GM19099 (cell line): ENCODE data around the gene PLB1.

Experiments
- POLR2A ChIP-seq: IDR thresholded peaks from 3 replicates; pipeline ENCODE4 v1.6.1; 2011; ENCODE audit warnings: low read depth; ENCODE audit not compliant: insufficient read length; ENCODE audit errors: extremely low read depth

PLB1 gene

DNA sequence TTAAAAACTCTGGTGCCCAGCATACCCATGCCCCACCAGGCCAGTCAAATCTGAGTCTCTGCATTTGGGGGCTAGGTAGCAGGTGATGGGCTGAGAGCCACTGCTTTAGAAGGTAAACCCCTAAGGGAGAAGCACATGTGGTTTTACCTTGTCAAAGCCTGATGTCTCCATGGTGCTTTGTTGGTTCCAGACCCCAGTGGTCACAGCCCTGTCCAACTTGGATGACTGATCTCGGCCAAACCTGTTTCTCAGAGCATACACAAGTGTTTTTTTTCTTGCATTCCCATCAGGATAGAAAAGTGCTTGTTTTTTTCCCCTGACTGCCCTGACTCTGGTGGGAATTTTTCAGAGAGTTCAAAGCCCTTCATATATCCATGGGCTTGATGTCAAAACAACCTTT is 13.5 kb downstream of the PLB1 start:
- TF ChIP-seq POLR2A: no peak

DNA sequence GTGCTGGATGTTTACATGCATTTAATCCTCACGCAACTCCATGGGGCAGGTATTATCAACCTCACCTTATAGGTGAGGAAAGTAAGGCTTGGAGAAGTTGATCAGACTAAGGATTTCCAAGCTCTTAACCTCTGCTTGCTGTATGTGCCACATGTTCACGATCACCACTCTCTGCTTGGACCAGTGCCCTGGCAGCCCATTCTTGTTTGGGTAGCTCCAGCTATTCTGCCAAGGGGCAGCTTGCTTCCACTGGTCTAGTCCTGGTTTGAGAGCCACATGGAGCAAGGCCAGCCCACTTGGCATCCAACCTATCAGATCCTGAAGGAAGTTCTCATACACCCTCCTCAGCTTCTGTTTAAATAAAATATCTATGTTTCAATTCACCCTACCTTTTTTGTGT is 14.3 kb downstream of the PLB1 start:
- TF ChIP-seq POLR2A: no peak

DNA sequence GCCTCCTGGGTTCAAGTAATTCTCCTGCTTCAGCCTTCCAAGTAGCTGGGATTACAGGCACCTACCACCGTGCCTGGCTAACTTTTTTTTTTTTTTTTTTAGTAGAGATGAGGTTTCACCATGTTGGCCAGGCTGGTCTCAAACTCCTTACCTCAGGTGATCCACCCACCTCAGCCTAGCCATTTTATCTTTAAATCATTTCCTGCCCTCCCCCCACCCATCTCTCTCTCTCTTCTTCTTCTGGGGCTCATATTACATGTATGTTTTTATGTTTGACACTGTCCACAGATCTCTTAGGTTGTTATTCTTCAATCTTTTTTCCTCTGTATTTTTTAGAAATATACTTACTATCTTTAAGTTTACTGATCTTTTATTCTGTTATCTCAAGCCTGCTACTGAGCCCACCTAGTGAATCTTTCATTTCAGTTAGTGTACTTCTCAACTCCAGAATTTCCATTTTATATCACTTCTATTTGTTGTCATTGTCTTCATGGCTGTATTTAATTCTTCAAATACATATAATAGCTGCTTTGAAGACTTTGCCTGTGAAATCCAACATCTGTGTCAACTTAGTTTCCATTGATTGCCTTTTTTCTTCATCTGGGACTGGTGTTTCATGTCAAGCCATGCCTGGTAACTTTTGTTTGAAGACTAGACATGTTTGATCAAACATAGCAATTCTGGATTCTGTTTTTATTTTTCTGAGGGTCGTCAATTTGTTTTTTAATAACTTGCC is 16.2 kb downstream of the PLB1 start:
- TF ChIP-seq POLR2A: no peak

DNA sequence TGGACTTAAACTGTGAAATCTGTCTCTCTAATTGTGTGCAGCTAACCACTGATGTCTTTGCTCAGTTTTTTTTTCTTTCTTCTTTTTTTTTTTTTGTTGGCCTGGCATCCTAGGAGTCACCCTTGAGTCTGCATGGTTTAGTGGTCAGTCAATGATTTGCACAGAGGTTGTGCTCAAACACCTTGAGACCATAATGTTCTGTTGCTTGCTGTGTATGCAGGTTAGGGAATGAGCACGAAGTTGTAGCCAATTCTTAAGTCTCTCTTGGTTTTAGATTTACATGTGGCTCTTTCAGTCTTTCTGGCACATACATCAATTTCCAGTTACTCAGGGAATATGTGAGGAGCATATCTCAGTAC is 16.7 kb downstream of the PLB1 start:
- no peak for TF ChIP-seq POLR2A

DNA sequence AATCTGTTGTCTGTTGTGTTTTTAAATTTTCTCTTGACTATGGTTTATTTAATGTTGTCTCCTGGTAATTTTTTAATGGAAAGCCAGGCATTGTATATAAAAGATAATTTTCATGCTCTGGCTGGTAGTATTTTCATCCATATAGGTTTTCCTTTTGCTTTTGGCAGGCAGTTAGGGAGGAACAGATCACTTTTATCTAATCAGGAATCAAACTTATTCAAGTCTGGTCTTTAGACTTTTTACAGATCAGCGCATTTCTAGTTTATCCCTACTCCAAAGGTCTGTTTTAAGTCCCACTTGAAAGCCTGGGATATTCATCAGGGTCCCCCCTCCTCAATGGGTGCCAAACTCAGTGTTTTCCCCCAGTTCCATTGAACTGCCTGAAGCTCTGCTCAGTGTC is 17.2 kb downstream of the PLB1 start:
- TF ChIP-seq POLR2A: no peak

DNA sequence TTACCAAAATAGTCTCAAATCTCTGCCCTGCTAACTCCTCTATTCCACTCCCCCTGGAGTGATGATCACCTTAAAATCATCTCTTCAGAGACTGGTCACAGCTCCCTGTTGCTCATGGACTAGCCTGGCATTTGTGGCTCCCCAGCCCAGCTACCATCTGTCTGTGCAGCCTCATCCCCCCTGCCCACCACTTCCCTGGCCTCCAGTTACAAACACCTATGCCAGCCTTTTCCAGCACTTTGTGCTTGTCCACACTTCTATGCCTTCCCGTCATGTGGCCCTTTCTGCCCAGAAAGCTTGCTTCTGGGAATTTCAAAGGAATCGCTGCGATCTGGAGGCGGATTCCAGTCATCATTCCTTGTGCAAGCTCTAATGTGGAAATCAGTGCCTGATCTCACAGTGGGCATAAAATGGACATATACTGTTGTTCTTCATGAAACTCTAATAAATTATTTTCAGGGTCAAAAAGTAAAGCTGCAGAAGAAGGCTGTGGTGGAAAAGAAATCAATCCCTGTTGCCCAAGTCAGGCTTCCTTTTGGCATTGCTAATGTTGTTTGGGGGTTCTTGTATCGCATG is 19.4 kb downstream of the PLB1 start:
- no peak for TF ChIP-seq POLR2A

DNA sequence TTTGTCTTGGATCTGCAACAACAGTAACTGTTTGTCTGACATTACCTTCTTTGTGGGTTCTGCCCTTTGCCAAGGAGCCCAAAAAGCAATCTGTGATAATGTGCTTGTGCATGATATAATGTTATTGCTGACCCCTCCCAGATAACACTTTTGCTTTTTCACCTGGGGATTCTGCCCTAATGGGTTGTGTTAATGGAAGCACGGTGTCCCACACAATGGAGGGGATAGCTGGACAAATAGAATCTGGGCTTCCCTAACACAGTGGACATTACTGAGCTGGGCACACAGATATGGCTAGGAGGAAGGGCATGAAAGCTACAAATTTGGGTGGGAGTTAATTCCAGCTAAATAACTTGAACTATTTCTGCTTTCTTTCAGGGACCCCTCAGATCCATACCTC is 20.6 kb downstream of the PLB1 start:
- no peak for TF ChIP-seq POLR2A

DNA sequence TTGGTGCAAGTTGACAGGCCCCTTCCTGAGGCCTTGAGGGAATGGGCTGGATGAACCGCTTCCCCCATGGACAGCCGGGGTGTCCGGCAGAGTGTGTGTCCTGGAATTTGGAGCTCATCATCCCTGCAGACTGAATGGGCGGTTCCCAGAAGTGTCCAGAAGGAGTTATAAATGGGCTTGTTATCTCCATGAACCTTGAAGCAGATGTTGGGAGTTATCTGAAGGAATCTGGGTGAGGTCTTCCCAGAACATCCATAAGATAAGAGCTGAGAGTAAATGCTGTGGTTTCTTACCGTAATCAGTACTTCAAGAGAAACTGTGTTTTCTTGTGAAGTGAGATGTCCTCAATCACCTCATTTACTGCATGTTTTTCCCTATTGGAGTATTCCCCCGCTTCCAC is 21.1 kb downstream of the PLB1 start:
- TF ChIP-seq POLR2A: no peak

DNA sequence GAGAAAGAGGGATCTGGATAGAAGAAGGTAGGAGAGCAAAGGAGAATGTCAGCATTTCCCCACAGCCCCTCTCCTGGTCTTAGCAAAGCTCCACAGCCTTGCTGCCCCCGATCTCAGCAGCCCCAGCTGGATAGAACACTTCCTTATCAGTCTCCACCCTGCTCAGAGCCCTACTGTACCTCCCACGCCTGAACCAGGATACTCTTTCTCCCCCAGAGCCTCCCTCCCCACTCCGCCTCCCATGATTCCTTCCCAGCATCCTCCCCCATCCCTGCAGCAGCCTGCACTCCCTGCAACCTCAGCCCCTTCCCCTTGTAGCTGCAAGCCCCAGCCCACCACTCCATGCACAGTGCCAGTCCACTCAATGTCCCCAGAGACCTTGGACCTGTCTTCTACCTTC is 25.8 kb downstream of the PLB1 start:
- TF ChIP-seq POLR2A: no peak

DNA sequence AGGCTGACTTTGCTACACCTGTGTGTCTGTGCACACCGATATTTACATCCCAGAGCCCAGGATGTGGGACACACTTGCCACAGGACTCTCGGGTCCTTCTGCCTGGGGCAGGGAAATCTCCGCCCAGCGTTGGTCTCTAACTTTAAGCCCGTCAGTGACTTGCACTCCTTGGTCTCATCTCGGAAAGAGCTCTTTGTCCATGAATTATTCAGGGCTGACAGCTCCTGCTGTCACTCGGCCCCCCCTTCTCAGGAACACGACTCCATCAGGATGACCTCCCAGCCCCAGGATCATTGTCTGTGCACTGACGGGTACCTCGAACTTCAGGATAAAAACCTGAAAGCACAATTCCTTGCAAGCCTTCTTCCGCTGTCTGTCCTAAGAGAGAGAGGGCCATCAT is 26.6 kb downstream of the PLB1 start:
- TF ChIP-seq POLR2A: no peak

DNA sequence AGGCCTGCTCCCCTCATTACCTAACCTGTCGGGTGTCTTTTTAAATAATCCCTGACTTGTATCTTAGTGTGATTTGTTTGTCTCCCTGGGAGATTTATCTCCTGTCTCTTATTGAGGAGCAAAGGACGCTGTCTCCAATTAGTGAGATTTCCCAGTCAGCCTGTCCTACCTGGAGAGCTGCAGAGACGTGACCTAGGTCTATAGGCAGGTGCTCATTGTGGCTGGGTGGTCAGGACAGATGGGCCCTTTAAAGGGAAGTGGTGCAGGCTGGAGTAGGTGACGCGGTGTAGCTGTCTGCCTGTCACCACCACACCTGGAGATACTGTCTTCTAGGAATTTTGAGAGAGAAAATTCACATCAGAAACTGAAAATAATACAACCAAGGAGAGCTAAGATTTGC is 28.0 kb downstream of the PLB1 start:
- TF ChIP-seq POLR2A: no peak

DNA sequence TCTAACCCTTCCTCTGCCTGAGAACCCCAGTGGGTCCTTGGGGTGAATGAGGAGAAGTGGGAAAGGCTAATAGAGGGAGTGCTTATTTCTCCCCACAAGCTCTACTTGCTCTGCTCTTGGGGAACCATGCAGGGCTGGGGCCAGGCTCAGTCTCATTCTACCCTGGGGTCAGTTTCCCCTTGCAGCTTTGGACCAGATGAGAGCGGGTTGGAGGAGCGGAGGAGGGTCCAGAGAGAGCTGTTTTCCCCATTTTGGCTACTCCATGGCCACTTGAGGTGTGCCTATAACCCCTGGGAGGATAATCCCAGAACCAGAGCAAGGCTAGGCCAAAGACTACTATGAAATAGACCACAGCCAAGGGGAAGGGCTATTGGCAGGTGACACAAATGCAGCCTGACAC is 29.6 kb downstream of the PLB1 start:
- no peak for TF ChIP-seq POLR2A

DNA sequence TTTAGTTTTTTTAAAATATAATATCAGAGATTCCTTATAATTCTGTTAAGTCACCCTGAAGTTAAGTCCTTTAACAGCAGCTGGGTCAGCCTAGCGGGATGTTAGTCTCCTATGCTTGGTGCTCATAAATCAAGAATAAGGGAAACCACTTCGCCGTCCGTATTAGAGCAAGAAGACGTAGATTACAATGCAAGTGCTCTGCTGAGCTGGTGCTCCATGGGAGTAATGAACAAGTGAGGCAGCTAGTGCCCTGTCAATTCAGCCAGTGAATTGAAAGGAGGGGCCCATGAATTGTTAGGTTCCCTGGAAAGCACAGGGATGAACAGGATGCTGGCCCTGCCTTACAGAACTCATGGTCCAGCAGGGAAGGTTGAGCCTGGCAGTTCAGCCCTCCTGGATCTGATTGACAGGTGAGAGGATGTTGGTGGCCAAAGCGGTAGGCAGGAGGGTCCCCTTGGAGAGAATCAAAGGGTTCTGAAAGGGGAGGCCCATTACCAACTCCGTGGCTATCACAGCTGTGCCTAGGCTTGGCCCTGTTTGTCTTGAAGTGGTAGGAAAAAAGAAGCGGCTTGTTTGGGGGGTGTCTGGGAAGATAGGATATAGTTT is 30.8 kb downstream of the PLB1 start:
- no peak for TF ChIP-seq POLR2A

DNA sequence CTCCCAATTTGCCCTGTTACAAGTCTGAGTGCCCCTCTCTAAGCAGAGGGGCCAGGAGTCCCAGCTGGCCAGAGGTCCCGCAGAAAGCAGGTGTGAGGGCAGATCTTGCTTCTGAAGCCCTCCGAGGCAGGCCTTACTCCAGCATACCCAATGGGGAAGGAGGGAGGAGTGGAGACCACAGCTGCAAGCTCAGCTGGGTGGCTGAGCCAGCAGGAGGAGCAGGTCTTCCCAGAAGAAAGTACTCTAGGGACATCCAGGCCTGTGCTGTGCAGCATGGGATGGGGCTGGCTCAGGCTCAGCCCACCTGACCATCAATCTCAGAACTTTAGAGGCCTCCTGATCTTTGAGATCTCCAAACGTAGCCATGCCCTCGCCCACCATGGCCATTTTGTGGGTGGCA is 31.3 kb downstream of the PLB1 start:
- TF ChIP-seq POLR2A: no peak

DNA sequence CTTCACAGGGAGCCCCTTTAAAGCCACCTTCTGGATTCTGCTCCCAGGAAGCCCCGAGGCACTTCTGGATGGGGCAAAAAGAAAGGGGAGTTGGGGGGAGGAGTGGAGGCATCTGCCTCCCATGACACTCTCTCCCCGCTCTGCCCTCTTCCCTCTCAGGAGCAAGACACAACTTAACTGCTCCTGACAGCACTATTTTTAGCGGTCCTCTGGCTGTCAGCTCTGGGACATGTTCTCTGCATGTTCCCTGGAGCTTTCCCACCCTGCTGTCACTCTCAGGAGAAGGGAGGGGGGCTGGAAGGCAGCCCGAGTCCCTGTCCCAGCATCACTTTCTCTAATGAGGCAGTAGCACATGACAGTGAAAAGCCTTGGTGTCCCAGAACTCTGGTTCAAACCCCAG is 32.3 kb downstream of the PLB1 start:
- TF ChIP-seq POLR2A: no peak

DNA sequence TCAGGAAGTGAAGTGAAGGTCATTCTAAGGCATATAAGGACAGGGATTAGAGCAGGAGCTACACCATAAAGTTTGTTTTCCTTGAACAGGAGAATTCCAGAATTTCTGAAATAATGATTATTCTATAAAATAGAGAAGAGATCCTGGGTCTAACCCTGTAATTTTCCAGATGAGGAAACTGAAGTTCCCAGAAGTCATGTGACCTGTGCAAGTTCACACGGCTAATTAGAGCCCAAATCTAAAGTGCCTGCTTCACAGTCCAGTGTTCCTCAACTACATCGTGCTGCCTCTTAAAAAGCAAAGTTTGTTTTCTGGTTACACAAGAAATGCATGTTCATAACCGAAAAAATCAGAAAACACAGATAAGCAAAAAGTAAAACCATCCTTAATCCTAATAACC is 34.9 kb downstream of the PLB1 start:
- TF ChIP-seq POLR2A: no peak
